H1 (cell line): ENCODE results near the gene CORO1C. TPM values are rescaled to one million over a fixed set of nuclear protein-coding genes. Genes with fewer than 3 reads are reported as not detected.

ENCODE experiments used
- CTCF ChIA-PET: fragments of 300-600 bp; sonication (Branson Sonifier 250); formaldehyde crosslinking; loops from one replicate; lab custom pipeline; 2021; ENCODE audit not compliant: partially characterized antibody; lab: Charles Lee
- POLR2A ChIA-PET: fragments of 300-600 bp; sonication (Branson Sonifier 250); formaldehyde crosslinking; loops from one replicate; lab custom pipeline; 2021; ENCODE audit warnings: inconsistent platforms; ENCODE audit not compliant: partially characterized antibody; lab: Charles Lee
- DNase-seq, 2 experiments: peaks; one replicate each; pipeline versions ENCODE4 v3.0.0 to v3.0.0-alpha.2; 2010 to 2022; ENCODE audit warnings: low spot score in 2 of 2, low read depth in 1 of 2, mixed read lengths in 1 of 2
- FAIRE-seq: peaks from 2 replicates; lab custom pipeline; 2011; peaks lifted over from hg19 to GRCh38; lab: Jason Lieb, UNC
- H2AFZ ChIP-seq: 2 replicates; pipeline ENCODE4 v1.8.1; 2012; ENCODE audit warnings: low read length, inconsistent platforms
- H2AK5ac ChIP-seq: 2 replicates; pipeline ENCODE4 v1.6.1; 2013; ENCODE audit warnings: low read depth, low read length
- H2BK120ac ChIP-seq: replicated peaks from 2 replicates; pipeline ENCODE3; 2013; ENCODE audit warnings: low read depth, low read length, inconsistent platforms
- H2BK12ac ChIP-seq: 2 replicates; pipeline ENCODE4 v1.6.1; 2013; ENCODE audit warnings: low read depth, low read length
- H2BK15ac ChIP-seq: 2 replicates; pipeline ENCODE4 v1.6.1; 2013; ENCODE audit warnings: low read length
- H2BK20ac ChIP-seq: 2 replicates; pipeline ENCODE4 v1.6.1; 2013; ENCODE audit warnings: low read length
- H2BK5ac ChIP-seq: 2 replicates; pipeline ENCODE4 v1.6.1; 2013; ENCODE audit warnings: low read depth, low read length
- H3K14ac ChIP-seq: 2 replicates; pipeline ENCODE4 v1.6.1; 2013; ENCODE audit warnings: inconsistent platforms; ENCODE audit not compliant: insufficient read length
- H3K18ac ChIP-seq: 2 replicates; pipeline ENCODE4 v1.6.1; 2013; ENCODE audit warnings: low read length; ENCODE audit errors: extremely low read depth
- H3K23ac ChIP-seq: 2 replicates; pipeline ENCODE4 v1.6.1; 2013; ENCODE audit warnings: inconsistent platforms; ENCODE audit not compliant: insufficient read length
- H3K23me2 ChIP-seq: 2 replicates; pipeline ENCODE4 v1.6.1; 2013; ENCODE audit warnings: low read depth, low read length
- H3K27ac ChIP-seq: 2 replicates; pipeline ENCODE4 v1.6.1; 2011; ENCODE audit warnings: low read depth, low read length, inconsistent platforms
- H3K27me3 ChIP-seq, 4 experiments: replicated peaks in 1 of 4; 1 replicate in 1 of 4; 2 replicates in 3 of 4; pipeline versions ENCODE4 v1.6.1 to v1.8.1; 2011 to 2013; ENCODE audit warnings: low read length in 3 of 4, mild to moderate bottlenecking in 3 of 4, inconsistent platforms in 2 of 4, mixed read lengths in 2 of 4, moderate library complexity in 1 of 4; ENCODE audit not compliant: control insufficient read depth in 3 of 4, insufficient read depth in 3 of 4; ENCODE audit errors: extremely low read depth in 1 of 4
- H3K36me3 ChIP-seq, 4 experiments: 2 replicates each; pipeline versions ENCODE4 v1.6.1 to v1.8.1; 2011 to 2013; ENCODE audit warnings: mild to moderate bottlenecking in 4 of 4, low read length in 3 of 4, moderate library complexity in 2 of 4, control low read depth in 1 of 4, inconsistent platforms in 1 of 4; ENCODE audit not compliant: insufficient read depth in 4 of 4, control insufficient read depth in 2 of 4
- H3K4ac ChIP-seq: replicated peaks from 2 replicates; pipeline ENCODE3; 2013; ENCODE audit warnings: low read length, low read depth, mixed read lengths, inconsistent platforms; ENCODE audit not compliant: insufficient read length
- H3K4me1 ChIP-seq, 4 experiments: replicated peaks in 1 of 4; 1 replicate in 1 of 4; 2 replicates in 3 of 4; pipeline versions ENCODE4 v1.6.1 to v1.8.1; 2011 to 2013; ENCODE audit warnings: low read length in 3 of 4, inconsistent platforms in 2 of 4, mixed read lengths in 1 of 4; ENCODE audit not compliant: insufficient read depth in 4 of 4, control insufficient read depth in 3 of 4
- H3K4me2 ChIP-seq, 2 experiments: 2 replicates each; pipeline versions ENCODE4 v1.6.1 to v1.8.1; 2011 to 2013; ENCODE audit warnings: low read depth in 2 of 2, low read length in 2 of 2, control low read depth in 1 of 2, inconsistent platforms in 1 of 2, mild to moderate bottlenecking in 1 of 2; ENCODE audit not compliant: insufficient read depth in 1 of 2
- H3K4me3 ChIP-seq, 4 experiments: fragments of 200-600, 300-600 bp in 1 of 4; sonication (generic), shearing (Covaris generic), sonication (Bioruptor Twin) in 1 of 4; 2 replicates each; pipeline versions ENCODE4 v1.5.1 to v1.8.1; 2011 to 2016; ENCODE audit warnings: low read length in 4 of 4, low read depth in 3 of 4, control low read depth in 2 of 4, inconsistent platforms in 2 of 4, mild to moderate bottlenecking in 2 of 4, mixed read lengths in 1 of 4, moderate library complexity in 1 of 4; ENCODE audit not compliant: insufficient read depth in 2 of 4; ENCODE audit errors: extremely low read depth in 1 of 4
- H3K56ac ChIP-seq: replicated peaks from 2 replicates; pipeline ENCODE3; 2013; ENCODE audit warnings: low read depth, mild to moderate bottlenecking, mixed read lengths, low read length, inconsistent platforms; ENCODE audit not compliant: insufficient read length
- H3K79me1 ChIP-seq: 2 replicates; pipeline ENCODE4 v1.6.1; 2013; ENCODE audit warnings: low read depth, low read length, control low read depth
- H3K79me2 ChIP-seq, 2 experiments: 2 replicates each; pipeline versions ENCODE4 v1.6.1 to v1.8.1; 2012 to 2013; ENCODE audit warnings: low read length in 2 of 2, mild to moderate bottlenecking in 2 of 2, inconsistent platforms in 1 of 2; ENCODE audit not compliant: insufficient read depth in 2 of 2, control insufficient read depth in 1 of 2
- H3K9ac ChIP-seq, 4 experiments: replicated peaks in 1 of 4; 1 replicate in 1 of 4; 2 replicates in 3 of 4; pipeline versions ENCODE4 v1.6.1 to v1.8.1; 2011 to 2013; ENCODE audit warnings: low read depth in 3 of 4, low read length in 3 of 4, control low read depth in 2 of 4, mild to moderate bottlenecking in 2 of 4, moderate library complexity in 2 of 4, inconsistent platforms in 1 of 4; ENCODE audit errors: extremely low read depth in 1 of 4
- H3K9me3 ChIP-seq, 2 experiments: 2 replicates each; pipeline versions ENCODE4 v1.6.1 to v1.8.1; 2012 to 2013; ENCODE audit warnings: mild to moderate bottlenecking in 2 of 2, moderate library complexity in 2 of 2, control low read depth in 1 of 2, inconsistent platforms in 1 of 2, low read depth in 1 of 2, low read length in 1 of 2, mixed read lengths in 1 of 2; ENCODE audit not compliant: insufficient read depth in 2 of 2
- H4K20me1 ChIP-seq, 2 experiments: replicated peaks in 1 of 2; 2 replicates each; pipeline versions ENCODE3 to v1.8.1; 2011 to 2013; ENCODE audit warnings: inconsistent platforms in 2 of 2, low read length in 2 of 2, mild to moderate bottlenecking in 1 of 2; ENCODE audit not compliant: insufficient read depth in 2 of 2, control insufficient read depth in 1 of 2
- H4K5ac ChIP-seq: 2 replicates; pipeline ENCODE4 v1.6.1; 2013; ENCODE audit warnings: low read length, low read depth, mixed read lengths, inconsistent platforms; ENCODE audit not compliant: insufficient read length
- H4K8ac ChIP-seq: 2 replicates; pipeline ENCODE4 v1.8.0; 2013; ENCODE audit warnings: mild to moderate bottlenecking, moderate library complexity, low read length, inconsistent platforms; ENCODE audit not compliant: insufficient read depth; ENCODE audit errors: extremely low read depth
- H4K91ac ChIP-seq: replicated peaks from 2 replicates; pipeline ENCODE3; 2013; ENCODE audit warnings: low read length, mixed read lengths, inconsistent platforms; ENCODE audit not compliant: insufficient read length
- CBX5 ChIP-seq: fragments of 300-800, 300-1000 bp; sonication (generic); IDR thresholded peaks from 2 replicates; pipeline ENCODE4 v1.7.1; 2016; ENCODE audit warnings: antibody characterized with exemption, low read length, low read depth
- EP300 ChIP-seq, 2 experiments: IDR thresholded peaks; 1 replicate in 1 of 2; 2 replicates in 1 of 2; pipeline ENCODE4 v1.6.1; 2011 to 2012; ENCODE audit warnings: low read depth in 2 of 2, low read length in 2 of 2, mild to moderate bottlenecking in 2 of 2, borderline replicate concordance in 1 of 2, inconsistent platforms in 1 of 2, moderate library complexity in 1 of 2
- NANOG ChIP-seq: IDR thresholded peaks from 2 replicates; pipeline ENCODE4 v1.6.1; 2011; ENCODE audit warnings: low read length, low read depth, mild to moderate bottlenecking, inconsistent platforms; ENCODE audit not compliant: insufficient read depth, poor library complexity, severe bottlenecking
- RAD21 ChIP-seq, 2 experiments: IDR thresholded peaks in 1 of 2; conservative IDR thresholded peaks in 1 of 2; 2 replicates each; pipeline ENCODE4 v1.6.1; 2011; ENCODE audit warnings: low read depth in 2 of 2, low read length in 2 of 2, improper control_type of control experiment in 1 of 2, inconsistent platforms in 1 of 2, mild to moderate bottlenecking in 1 of 2, moderate library complexity in 1 of 2
- RFX5 ChIP-seq: IDR thresholded peaks from 2 replicates; pipeline ENCODE4 v1.6.1; 2011; ENCODE audit warnings: low read depth, low read length, improper control_type of control experiment, borderline replicate concordance
- SP4 ChIP-seq: IDR thresholded peaks from 2 replicates; pipeline ENCODE4 v1.6.1; 2012; ENCODE audit warnings: low read length, inconsistent platforms
- TEAD4 ChIP-seq: IDR thresholded peaks from 2 replicates; pipeline ENCODE4 v1.6.1; 2012; ENCODE audit warnings: low read depth, low read length, inconsistent platforms, mixed read lengths
- YY1 ChIP-seq: IDR thresholded peaks from 2 replicates; pipeline ENCODE4 v1.6.1; 2011; ENCODE audit warnings: low read depth, mild to moderate bottlenecking, low read length
- WGBS, 2 experiments: shearing (Covaris generic) in 1 of 2; methylation state at CpG; one replicate each; pipeline versions ENCODE4 v1.1.6 to v1.1.7; 2013 to 2015; ENCODE audit warnings: low lambda C conversion rate in 2 of 2, mixed read lengths in 2 of 2, inconsistent platforms in 1 of 2, low coverage in 1 of 2, missing lambda C conversion rate in 1 of 2; ENCODE audit not compliant: insufficient replicate concordance in 2 of 2, insufficient coverage in 1 of 2, insufficient read length in 1 of 2; ENCODE audit errors: extremely low coverage in 1 of 2, missing lambda C conversion rate in 1 of 2; 5-methylcytosine and 5-hydroxymethylcytosine counted together
- polyA plus RNA-seq, 7 experiments: library from polyadenylated mRNA; depleted of rRNA in 3 of 7; stranded (reverse) in 5 of 7; unstranded in 2 of 7; fragments of >200 nt in 5 of 7; fragments of 200-250 nt in 2 of 7; gene quantifications; 1 replicate in 5 of 7; 2 replicates in 1 of 7; 4 replicates in 1 of 7; pipeline versions ENCODE4 v1.2.1 to v1.2.3, GENCODE V29; 2011 to 2013; ENCODE audit warnings: missing spikeins in 2 of 7, mixed read lengths in 2 of 7
- total RNA-seq: library from RNA; stranded (reverse); fragmentation: NEBNext Ultra II Directional; extraction: Animal tissue kit (Norgen Biotek cat#: 25700); gene quantifications from 2 replicates; pipeline ENCODE4 v1.2.1, GENCODE V29; 2021

CORO1C gene
- total and polyA plus RNA-seq, 2 of the 8 experiments (the other 6 are each of a cell fraction or from before 2014, with no cell fraction given): 72.7 to 120 TPM

- Histone ChIP-seq H3K79me2 (peaks cover 0 to 68% of the 10 kb centered on the region in 2 experiments; a peak in 2 of 4 replicates), H3K4ac (no peak overlapping the region), H3K9me3 (no peaks in the 10 kb centered on the region; a peak in 1 of 4 replicates), H4K91ac (no peak overlapping the region), H3K23ac (no peak overlapping the region), H2BK120ac (no peak overlapping the region), H3K27me3 (no peaks in the 10 kb centered on the region), H2AK5ac (no peak overlapping the region), H2BK15ac (no peak overlapping the region), H3K23me2 (no peaks in the 10 kb centered on the region), H3K14ac (no peak overlapping the region), H3K4me2 (no peak overlapping the region), H2AFZ (no peak overlapping the region), H2BK20ac (no peak overlapping the region), H2BK12ac (no peak overlapping the region), H3K36me3 (peaks cover 3 to 16% (median 10%) of the 10 kb centered on the region in 4 experiments; a peak in 5 of 8 replicates), H3K79me1 (peaks cover 8% of the 10 kb centered on the region; the same call in 1 of the 2 replicates), H3K27ac (no peak overlapping the region), H3K4me1 (peaks cover 6 to 17% (median 12%) of the 10 kb centered on the region in 4 experiments; a peak in 6 of 7 replicates), H3K18ac (no peak overlapping the region), H2BK5ac (no peak overlapping the region), H4K20me1 (peaks cover 6 to 18% of the 10 kb centered on the region in 2 experiments), H4K5ac (no peak overlapping the region), H3K9ac (no peak overlapping the region), H3K4me3 (no peak overlapping the region), H4K8ac (no peak overlapping the region), H3K56ac (no peak overlapping the region)
- CTCF ChIA-PET: no interaction called here
- POLR2A ChIA-PET: interaction anchor here (1.0 kb wide), 1 partner anchor 13 kb away, joined by 3 read pairs; no protein-coding TSS in a partner anchor
- FAIRE-seq (no peak), DNase-seq (no peak)
- WGBS, 2 experiments: 73% methylated on average over 3 of the region's 3 CpGs; no CpG with 5 or more reads in 1 of the 2 experiments
- no peak for TF ChIP-seq EP300 (IDR thresholded peaks at IDR 0.05; ENCODE audit: borderline replicate concordance in 1 of 2, low read depth in 2 of 2, low read length in 2 of 2)
- no peak for TF ChIP-seq CBX5
- TF ChIP-seq RFX5: no peak
- no peak for TF ChIP-seq RAD21 (IDR thresholded peaks at IDR 0.05 in 1 of 2, conservative IDR thresholded peaks at IDR 0.05 in 1 of 2; ENCODE audit: low read depth in 2 of 2, low read length in 2 of 2)
- no peak for TF ChIP-seq NANOG
- no peak for TF ChIP-seq TEAD4
- no peak for TF ChIP-seq SP4
- no peak for TF ChIP-seq YY1
Observed at GRCh38 chr12:108699955-108700563, 31.3 kb downstream of the CORO1C start.
